RWPE1 (cell line): Measurements from ENCODE around the gene MYH7.

Experiments used
- CTCF ChIA-PET: fragments of 350-600 bp; sonication (Branson Sonifier 250); formaldehyde crosslinking; extraction: SDS; loops from one replicate; lab custom pipeline; 2021; lab: Yijun Ruan, JAX
- POLR2A ChIA-PET: fragments of 400-600 bp; formaldehyde crosslinking; extraction: SDS; loops from one replicate; lab custom pipeline; 2020; ENCODE audit warnings: antibody characterized with exemption; ENCODE audit not compliant: low non-redundant PET; lab: Yijun Ruan, JAX
- DNase-seq: peaks from one replicate; pipeline ENCODE4 v3.0.0; 2012; ENCODE audit warnings: low spot score
- H3K27ac ChIP-seq: fragments of 450-650 bp; 2 replicates; pipeline ENCODE4 v1.5.1; 2017
- TF ChIP-seq, protein P1 (sequence below): fragments of 450-650 bp; conservative IDR thresholded peaks from 2 replicates; pipeline ENCODE4 v1.5.1; 2017; ENCODE audit warnings: low read depth, mild to moderate bottlenecking

MYH7 gene

DNA sequence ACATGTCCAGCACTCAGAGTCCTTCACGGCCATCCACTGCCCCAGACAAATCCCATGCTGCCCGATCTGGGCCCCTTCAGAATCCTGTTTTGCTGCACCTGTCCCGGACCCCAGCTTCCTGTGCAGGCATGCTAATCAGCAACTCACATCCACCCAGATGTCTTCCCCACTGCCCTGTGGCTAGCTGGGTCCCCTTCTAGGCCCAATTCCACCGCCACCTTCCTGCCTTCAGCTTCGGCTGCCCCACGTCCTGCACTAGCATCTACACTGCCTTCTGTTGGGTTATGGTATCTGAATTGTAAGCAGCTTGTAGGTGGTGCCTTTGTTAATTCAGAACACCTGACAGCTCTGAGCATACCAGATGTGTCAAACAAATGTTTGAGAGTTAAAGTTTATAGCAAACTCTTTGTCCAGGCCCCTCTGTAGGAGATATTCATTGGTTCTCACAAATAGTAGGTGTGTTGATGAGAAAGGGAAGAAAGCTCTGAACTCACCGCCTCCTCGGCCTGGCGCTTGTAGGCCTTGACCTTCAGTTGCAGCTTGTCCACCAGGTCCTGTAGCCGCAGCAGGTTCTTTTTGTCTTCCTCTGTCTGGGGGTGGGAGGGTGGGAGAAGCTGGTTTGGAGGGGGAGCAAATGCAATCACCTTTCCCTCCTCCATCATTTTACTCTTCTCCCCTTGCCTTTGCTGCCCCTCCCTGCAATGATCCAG lies 52.6 kb downstream of the MYH7 start:
- no peak overlapping the region for H3K27ac ChIP-seq
- CTCF ChIA-PET: interaction anchor here (0.6 kb wide), 1 partner anchor 790 kb away, joined by 3 read pairs; no protein-coding TSS in a partner anchor
- no peak for DNase-seq
- POLR2A ChIA-PET: interaction anchor here (0.5 to 0.6 kb wide), 2 partner anchors 13 to 125 kb away, joined by 3 read pairs; no protein-coding TSS in a partner anchor
- TF ChIP-seq, protein P1, sequence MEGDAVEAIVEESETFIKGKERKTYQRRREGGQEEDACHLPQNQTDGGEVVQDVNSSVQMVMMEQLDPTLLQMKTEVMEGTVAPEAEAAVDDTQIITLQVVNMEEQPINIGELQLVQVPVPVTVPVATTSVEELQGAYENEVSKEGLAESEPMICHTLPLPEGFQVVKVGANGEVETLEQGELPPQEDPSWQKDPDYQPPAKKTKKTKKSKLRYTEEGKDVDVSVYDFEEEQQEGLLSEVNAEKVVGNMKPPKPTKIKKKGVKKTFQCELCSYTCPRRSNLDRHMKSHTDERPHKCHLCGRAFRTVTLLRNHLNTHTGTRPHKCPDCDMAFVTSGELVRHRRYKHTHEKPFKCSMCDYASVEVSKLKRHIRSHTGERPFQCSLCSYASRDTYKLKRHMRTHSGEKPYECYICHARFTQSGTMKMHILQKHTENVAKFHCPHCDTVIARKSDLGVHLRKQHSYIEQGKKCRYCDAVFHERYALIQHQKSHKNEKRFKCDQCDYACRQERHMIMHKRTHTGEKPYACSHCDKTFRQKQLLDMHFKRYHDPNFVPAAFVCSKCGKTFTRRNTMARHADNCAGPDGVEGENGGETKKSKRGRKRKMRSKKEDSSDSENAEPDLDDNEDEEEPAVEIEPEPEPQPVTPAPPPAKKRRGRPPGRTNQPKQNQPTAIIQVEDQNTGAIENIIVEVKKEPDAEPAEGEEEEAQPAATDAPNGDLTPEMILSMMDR: no peak

DNA sequence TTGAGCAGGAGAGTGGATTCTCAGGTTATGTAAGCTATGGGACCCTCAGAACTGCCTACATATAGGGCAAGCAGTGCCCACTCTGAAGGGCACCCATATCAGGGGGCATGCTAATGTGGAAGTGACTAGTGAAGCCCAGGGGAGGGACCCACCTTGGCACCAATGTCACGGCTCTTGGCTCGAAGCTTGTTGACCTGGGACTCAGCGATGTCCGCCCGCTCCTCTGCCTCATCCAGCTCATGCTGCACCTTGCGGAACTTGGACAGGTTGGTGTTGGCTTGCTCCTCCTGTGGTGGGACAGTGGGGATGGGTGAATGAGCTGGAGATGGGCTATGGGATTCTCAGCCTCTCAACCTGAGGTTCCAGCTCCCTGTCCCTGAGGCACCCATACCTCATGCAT lies 53.2 kb downstream of the MYH7 start:
- ChIA-PET POLR2A (no interaction called here), CTCF (interaction anchor here (0.6 kb wide), 1 partner anchor 790 kb away, joined by 3 read pairs; no protein-coding TSS in a partner anchor)
- H3K27ac ChIP-seq: no peak overlapping the region
- TF ChIP-seq, protein P1: no peak
- no peak for DNase-seq

DNA sequence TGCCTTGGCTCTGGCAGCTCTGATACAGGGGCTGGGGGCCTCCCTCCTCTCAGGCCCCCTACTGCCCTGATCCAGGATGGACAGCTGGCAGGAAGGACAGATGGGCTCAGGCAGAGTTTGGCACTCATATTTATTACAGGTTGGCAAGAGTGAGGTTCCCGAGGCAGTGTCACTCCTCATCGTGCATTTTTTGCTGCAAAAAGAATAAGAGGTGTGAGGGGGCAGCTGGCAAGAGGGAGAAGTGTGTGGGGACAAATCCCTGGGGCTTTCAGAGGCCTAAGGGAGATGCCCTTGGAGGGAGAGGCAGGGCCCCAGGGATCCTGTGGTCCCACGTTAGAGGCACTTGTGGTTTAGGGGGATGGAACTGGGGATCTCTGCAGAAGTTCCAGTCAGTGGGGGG lies 53.6 kb downstream of the MYH7 start:
- CTCF ChIA-PET: no interaction called here
- POLR2A ChIA-PET: no interaction called here
- H3K27ac ChIP-seq: no peak overlapping the region
- TF ChIP-seq, protein P1: no peak
- no peak for DNase-seq

DNA sequence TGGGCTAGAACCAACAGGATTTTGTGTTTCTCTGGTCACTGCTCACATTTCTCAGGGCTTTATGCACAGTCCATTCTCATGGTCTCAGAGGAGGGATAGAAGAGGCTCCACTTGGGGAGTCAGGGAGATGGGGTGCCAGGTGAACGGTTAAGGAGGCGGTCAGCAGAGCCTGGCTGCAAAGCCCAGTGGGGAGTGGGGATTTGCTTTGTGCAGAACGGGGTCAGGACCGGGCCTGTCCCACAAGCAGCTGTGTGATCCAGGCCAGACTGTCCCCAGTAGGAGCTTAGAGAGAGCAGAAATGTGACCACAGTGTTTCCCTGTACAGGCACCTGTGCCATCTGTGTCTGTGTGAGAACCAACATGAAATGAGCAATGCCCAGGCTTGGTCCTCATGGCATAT lies 54.5 kb downstream of the MYH7 start:
- ChIA-PET CTCF (interaction anchor here (0.6 to 2.8 kb wide), 12 partner anchors 8 to 240 kb away, joined by 3 to 34 read pairs (median 8); no protein-coding TSS in a partner anchor), POLR2A (no interaction called here)

DNA sequence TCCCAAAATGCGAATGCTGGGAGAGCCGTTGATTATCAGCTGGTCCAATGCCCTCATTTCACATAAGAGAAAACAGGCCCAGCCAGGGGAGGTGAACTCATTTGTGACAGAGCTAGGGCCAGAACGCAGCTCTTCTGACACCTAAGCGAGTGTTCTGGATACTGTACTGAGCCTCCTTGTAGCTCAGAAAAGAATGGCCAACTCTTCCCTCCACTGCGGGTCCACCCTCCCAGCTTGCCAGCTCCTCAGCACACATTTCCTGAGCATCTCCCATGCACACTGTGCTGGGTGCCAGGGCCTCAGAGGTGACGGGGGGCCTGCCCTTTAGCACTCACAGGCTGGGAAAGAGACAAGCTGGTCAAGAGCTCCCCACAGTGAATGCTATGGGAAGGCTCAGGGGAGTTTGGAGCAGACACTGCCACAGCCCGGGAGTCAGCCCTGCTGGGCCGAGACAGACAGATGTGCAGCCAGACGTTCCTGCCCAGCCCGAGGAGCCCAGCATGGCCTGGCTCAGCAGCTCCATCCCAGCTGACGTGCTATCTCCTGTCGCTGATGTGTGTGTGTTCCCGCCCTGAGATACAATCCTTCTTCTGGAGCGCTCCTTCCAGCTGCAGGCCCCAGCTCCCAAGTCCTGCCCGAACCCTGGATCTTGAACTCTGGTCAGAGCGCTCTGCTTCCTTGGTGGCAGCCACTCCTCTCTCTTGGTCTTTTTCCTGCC lies 55.1 kb downstream of the MYH7 start:
- TF ChIP-seq, protein P1: peak; percentile 59; the same call in 1 of the 2 replicates
- ChIA-PET POLR2A (no interaction called here), CTCF (interaction anchor here (0.5 to 2.8 kb wide), 20 partner anchors 8 to 336 kb away, joined by 3 to 34 read pairs (median 6); partner anchors contain the start of gene PABPN1)
- H3K27ac ChIP-seq: no peak overlapping the region
- no peak for DNase-seq

More for the DNA sequence above, 54.5 kb downstream of the MYH7 start:
- TF ChIP-seq, protein P1: no peak
- no peak for DNase-seq
- H3K27ac ChIP-seq: no peak overlapping the region
